Prostate gland (tissue), 2 donors: ENCODE results near the gene TIGD3.
A peak's percentile ranks its signal among the peaks of the same experiment; 100 is the strongest.

Experiments
- POLR2A ChIP-seq: fragments of 450-650 bp; IDR thresholded peaks from one replicate; pipeline ENCODE4 v1.6.1; 2016; ENCODE audit warnings: antibody characterized with exemption, mild to moderate bottlenecking
- POLR2AphosphoS5 ChIP-seq: sonication (generic); formaldehyde crosslinking; IDR thresholded peaks from one replicate; pipeline ENCODE4 v1.6.1; 2017; ENCODE audit warnings: antibody characterized with exemption
- TF ChIP-seq, protein P1 (sequence below), 4 experiments: fragments of 200-600 bp in 2 of 4; fragments of 450-650 bp in 2 of 4; sonication (generic) in 2 of 4; IDR thresholded peaks; 1 replicate in 3 of 4; 2 replicates in 1 of 4; pipeline ENCODE4 v1.5.1; 2016 to 2019; ENCODE audit warnings: antibody characterized with exemption in 4 of 4, mild to moderate bottlenecking in 2 of 4, moderate library complexity in 2 of 4

GRCh38 chr11:65381716-65382032 is 27.1 kb downstream of the TIGD3 start:
- TF ChIP-seq, protein P1, sequence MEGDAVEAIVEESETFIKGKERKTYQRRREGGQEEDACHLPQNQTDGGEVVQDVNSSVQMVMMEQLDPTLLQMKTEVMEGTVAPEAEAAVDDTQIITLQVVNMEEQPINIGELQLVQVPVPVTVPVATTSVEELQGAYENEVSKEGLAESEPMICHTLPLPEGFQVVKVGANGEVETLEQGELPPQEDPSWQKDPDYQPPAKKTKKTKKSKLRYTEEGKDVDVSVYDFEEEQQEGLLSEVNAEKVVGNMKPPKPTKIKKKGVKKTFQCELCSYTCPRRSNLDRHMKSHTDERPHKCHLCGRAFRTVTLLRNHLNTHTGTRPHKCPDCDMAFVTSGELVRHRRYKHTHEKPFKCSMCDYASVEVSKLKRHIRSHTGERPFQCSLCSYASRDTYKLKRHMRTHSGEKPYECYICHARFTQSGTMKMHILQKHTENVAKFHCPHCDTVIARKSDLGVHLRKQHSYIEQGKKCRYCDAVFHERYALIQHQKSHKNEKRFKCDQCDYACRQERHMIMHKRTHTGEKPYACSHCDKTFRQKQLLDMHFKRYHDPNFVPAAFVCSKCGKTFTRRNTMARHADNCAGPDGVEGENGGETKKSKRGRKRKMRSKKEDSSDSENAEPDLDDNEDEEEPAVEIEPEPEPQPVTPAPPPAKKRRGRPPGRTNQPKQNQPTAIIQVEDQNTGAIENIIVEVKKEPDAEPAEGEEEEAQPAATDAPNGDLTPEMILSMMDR (IDR thresholded peaks at IDR 0.05) = no peak
- TF ChIP-seq POLR2A (peak; percentile 29), POLR2AphosphoS5 (no peak)
